Tibial nerve (tissue), 4 donors: ENCODE results near the gene PLAAT3.

Experiments
- EP300 ChIP-seq, 2 donors: sonication (generic); formaldehyde crosslinking; IDR thresholded peaks; one replicate each; pipeline ENCODE4 v1.6.1; 2017; ENCODE audit warnings: antibody characterized with exemption in 2 of 2, mild to moderate bottlenecking in 1 of 2
- POLR2A ChIP-seq, 2 donors: fragments of 450-650 bp; IDR thresholded peaks; one replicate each; pipeline ENCODE4 v1.6.1; 2017; ENCODE audit warnings: antibody characterized with exemption in 2 of 2, mild to moderate bottlenecking in 2 of 2, moderate library complexity in 2 of 2
- TF ChIP-seq, protein P1 (sequence below), 5 experiments: fragments of 200-600 bp in 3 of 5; fragments of 450-650 bp in 2 of 5; sonication (generic) in 3 of 5; IDR thresholded peaks; one replicate each; pipeline ENCODE4 v1.5.1; 2016 to 2019; ENCODE audit warnings: antibody characterized with exemption in 5 of 5, mild to moderate bottlenecking in 3 of 5, moderate library complexity in 2 of 5

DNA sequence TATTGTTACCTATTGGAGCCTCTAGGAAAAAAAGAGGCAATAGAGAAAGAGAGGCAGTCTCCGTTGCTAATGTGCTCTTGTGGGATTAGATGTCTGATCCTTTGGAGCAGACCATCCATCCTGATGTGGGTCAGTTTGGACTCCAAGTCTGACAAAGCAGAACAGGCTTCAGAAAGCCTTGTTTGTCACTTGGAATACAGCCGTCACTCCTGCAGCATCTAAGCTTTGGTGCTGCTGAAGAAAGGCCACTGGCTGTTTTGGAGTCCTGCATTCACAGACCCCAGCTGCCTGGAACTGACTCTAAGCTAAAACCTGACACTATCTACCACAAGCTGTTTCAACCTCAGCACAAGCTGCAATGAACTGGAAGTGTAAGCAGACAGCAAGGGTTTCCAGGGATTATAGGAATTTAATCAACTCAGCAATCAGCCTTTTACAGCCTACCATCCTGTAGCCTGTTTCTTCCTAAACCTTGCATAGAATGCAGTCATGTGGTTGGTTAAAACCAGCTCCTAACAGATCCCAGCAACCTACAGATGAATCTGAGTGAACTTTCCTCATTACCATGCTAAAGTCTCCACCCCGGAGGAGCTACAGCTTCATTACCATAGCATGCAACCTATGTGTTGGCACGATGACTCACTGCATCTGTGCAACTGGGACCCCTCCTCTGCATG, 81.3 kb downstream of the PLAAT3 start:
- TF ChIP-seq, protein P1, sequence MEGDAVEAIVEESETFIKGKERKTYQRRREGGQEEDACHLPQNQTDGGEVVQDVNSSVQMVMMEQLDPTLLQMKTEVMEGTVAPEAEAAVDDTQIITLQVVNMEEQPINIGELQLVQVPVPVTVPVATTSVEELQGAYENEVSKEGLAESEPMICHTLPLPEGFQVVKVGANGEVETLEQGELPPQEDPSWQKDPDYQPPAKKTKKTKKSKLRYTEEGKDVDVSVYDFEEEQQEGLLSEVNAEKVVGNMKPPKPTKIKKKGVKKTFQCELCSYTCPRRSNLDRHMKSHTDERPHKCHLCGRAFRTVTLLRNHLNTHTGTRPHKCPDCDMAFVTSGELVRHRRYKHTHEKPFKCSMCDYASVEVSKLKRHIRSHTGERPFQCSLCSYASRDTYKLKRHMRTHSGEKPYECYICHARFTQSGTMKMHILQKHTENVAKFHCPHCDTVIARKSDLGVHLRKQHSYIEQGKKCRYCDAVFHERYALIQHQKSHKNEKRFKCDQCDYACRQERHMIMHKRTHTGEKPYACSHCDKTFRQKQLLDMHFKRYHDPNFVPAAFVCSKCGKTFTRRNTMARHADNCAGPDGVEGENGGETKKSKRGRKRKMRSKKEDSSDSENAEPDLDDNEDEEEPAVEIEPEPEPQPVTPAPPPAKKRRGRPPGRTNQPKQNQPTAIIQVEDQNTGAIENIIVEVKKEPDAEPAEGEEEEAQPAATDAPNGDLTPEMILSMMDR (IDR thresholded peaks at IDR 0.05) = no peak
- TF ChIP-seq POLR2A (IDR thresholded peaks at IDR 0.05) (no peak), EP300 (IDR thresholded peaks at IDR 0.05) (no peak)
